GM10248 (cell line): ENCODE measurements around the gene MFSD6.

ENCODE experiments used
- CTCF ChIA-PET: fragments of 300-600 bp; sonication (Branson Sonifier 250); formaldehyde crosslinking; extraction: SDS; loops from one replicate; lab custom pipeline; 2021; ENCODE audit warnings: antibody characterized with exemption; lab: Yijun Ruan, JAX
- POLR2A ChIA-PET: fragments of 350-650 bp; sonication (Branson Sonifier 250); formaldehyde crosslinking; extraction: SDS; loops from one replicate; lab custom pipeline; 2020; ENCODE audit warnings: antibody characterized with exemption; lab: Yijun Ruan, JAX
- DNase-seq: peaks from one replicate; pipeline ENCODE4 v3.0.0; 2012; ENCODE audit errors: extremely low spot score
- TF ChIP-seq, protein P1 (sequence below): IDR thresholded peaks from 2 replicates; pipeline ENCODE4 v1.5.1; 2012; ENCODE audit warnings: mild to moderate bottlenecking, low read depth; ENCODE audit errors: extremely low read depth, missing control alignments, control extremely low read depth

MFSD6 gene

DNA sequence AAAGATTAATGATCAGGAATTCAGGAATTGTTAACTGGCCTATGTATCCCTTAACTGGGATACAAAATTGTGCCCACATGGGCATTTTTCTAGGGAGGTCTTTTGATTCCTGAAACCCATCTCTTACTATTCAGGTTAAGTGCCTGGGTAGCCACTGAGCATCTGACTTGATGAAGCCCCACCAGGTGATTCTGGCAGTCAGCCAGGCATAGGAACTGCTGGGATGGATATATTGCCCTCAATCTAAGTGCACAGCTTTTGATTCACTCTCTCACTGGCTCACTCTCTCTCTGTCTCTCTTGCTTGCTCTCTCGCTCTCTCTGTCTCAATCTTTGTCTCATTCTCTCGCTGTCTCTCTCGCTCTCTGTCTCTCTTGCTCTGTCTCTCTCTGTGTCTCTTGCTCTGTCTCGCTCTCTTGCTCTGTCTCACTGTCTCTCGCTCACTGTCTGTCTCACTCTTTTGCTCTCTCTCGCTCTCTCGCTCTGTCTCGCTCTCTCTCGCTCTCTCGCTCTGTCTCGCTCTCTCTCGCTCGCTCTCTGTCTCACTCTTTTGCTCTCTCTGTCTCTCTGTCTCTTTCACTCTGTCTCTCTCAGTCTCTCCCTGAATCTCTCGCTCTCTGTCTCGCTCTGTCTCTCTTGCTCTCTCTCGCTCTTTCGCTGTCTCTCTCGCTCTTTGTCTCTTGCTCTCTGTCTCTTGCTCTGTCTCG, 42.5 kb upstream of the MFSD6 start:
- DNase-seq = no peak
- TF ChIP-seq, protein P1, sequence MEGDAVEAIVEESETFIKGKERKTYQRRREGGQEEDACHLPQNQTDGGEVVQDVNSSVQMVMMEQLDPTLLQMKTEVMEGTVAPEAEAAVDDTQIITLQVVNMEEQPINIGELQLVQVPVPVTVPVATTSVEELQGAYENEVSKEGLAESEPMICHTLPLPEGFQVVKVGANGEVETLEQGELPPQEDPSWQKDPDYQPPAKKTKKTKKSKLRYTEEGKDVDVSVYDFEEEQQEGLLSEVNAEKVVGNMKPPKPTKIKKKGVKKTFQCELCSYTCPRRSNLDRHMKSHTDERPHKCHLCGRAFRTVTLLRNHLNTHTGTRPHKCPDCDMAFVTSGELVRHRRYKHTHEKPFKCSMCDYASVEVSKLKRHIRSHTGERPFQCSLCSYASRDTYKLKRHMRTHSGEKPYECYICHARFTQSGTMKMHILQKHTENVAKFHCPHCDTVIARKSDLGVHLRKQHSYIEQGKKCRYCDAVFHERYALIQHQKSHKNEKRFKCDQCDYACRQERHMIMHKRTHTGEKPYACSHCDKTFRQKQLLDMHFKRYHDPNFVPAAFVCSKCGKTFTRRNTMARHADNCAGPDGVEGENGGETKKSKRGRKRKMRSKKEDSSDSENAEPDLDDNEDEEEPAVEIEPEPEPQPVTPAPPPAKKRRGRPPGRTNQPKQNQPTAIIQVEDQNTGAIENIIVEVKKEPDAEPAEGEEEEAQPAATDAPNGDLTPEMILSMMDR = no peak
- ChIA-PET POLR2A (no interaction called here), CTCF (interaction anchor here (1.3 to 5.1 kb wide), 3 partner anchors 11 to 275 kb away, joined by 4 to 25 read pairs (median 6); no protein-coding TSS in a partner anchor)

DNA sequence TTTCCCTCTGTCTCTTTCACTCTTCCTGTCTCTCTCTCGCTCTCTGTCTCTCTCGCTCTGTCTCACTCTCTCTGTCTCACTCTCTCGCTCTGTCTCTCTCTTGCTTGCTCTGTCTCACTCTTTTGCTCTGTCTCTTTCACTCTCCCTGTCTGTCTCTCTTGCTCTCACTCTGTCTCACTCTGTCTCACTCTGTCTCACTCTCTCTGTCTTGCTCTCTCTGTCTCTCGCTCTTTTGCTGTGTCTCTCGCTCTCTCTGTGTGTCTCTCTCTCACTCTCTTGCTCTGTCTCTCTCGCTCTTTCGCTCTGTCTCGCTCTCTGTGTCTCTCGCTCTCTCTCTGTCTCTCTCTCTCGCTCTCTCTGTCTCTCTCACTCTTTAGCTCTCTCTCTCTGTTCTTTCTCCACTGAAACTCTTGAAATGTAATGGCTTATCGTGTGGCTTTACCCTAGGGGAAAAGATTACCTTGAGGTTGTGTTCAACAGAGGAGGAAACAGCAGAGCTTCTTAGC, 41.9 kb upstream of the MFSD6 start:
- ChIA-PET POLR2A (no interaction called here), CTCF (interaction anchor here (1.2 to 5.1 kb wide), 4 partner anchors 12 to 277 kb away, joined by 3 to 25 read pairs (median 6); no protein-coding TSS in a partner anchor)
- DNase-seq = no peak
- TF ChIP-seq, protein P1 = no peak

DNA sequence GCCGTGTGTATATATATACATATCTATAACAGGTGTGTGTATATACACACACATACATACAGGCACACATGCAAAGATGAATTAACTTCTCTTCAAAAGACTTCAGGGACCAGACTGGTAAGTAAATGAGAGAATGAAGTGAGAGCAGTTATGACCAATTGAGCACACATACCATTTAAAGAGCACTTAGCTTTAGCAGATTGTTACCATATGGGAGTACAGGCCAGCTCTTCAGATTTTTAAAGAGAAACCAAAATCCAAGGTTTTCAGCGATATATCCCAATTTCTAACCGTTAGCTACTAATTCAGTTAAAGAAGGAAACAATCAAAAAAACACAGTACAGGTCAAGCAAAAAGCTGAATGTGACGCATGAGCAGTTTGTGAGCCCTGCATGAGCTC, 41.1 kb upstream of the MFSD6 start:
- DNase-seq = no peak
- ChIA-PET POLR2A (no interaction called here), CTCF (interaction anchor here (1.2 to 5.1 kb wide), 5 partner anchors 13 to 278 kb away, joined by 3 to 25 read pairs (median 7); no protein-coding TSS in a partner anchor)
- TF ChIP-seq, protein P1 = no peak

DNA sequence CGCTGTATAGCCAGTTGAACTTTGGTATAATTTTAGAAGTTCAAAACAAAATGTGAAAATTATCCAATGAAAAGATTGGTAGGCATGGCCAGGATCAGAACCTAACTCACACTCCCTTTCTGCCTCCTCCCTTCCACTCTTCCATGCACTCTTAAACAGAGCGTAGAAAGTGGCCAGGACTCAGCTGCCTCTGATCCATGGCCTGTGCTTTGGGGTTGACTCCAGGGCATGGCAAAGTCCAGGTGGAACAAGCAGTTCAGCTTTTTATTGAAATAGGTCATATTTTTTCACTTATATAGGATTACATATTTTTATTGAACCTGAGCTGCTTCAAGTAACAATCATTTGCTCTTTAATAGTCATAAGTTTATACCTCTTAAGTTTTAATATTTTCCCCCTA, 38.5 kb upstream of the MFSD6 start:
- TF ChIP-seq, protein P1 = no peak
- ChIA-PET POLR2A (no interaction called here), CTCF (interaction anchor here (1.2 to 5.1 kb wide), 7 partner anchors 8 to 708 kb away, joined by 3 to 25 read pairs (median 5); partner anchors contain the start of gene ASNSD1)
- DNase-seq = no peak

DNA sequence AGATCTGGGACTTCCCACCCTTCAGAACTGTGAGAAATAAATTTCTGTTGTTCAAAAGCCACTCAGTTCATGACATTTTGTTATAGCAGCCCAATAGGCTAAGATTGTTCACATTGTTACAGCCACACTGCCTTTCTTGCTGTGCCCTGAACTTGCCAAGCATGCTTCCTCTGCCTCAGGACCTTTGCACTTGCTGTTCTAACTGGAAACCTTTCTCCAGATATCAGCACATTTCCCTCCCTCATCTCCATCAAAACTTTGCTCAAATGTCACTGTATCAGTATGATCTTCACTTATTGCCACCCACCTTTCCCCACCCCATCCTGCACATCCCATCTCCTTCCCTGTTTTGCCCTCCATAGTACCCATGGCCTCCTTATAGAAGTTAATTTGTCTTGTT, 32.1 kb upstream of the MFSD6 start:
- CTCF ChIA-PET = interaction anchor here (1.0 kb wide), 1 partner anchor 24 kb away, joined by 3 read pairs; no protein-coding TSS in a partner anchor

DNA sequence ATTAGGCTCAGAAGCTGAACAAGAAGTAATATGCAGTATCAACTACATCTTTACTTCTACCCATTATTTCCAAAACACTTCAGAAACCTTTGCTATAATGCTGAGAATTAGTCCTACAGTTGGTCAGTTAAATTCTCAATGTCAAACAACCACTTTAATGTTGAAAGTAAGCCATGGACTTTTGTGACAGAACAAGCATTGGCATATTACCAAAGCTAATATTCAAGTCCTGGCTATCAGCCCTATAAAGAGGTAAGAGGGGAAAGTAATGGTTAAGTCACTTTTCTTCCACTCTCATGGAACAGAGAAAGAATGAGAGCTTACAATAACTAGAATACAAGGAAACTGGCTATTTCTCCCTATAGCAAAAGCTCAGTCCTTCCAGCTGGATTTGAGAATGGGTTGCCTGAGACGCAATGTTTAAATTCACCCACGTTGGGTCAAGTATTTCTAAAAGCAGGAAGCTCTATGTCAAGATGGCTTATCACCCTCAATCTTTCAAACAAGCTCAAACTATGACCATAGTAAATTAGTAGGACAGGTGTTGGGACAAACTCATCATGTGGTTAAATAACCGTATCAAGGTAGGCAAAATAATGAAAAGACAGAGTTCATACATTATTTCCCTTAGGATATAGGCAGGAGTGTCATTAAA, 31.4 kb upstream of the MFSD6 start:
- POLR2A ChIA-PET = no interaction called here
- no peak for DNase-seq
- TF ChIP-seq, protein P1 = no peak
- CTCF ChIA-PET = interaction anchor here (0.9 to 1.3 kb wide), 6 partner anchors 12 to 302 kb away, joined by 3 to 6 read pairs (median 3); no protein-coding TSS in a partner anchor

More for the DNA sequence above, 32.1 kb upstream of the MFSD6 start:
- TF ChIP-seq, protein P1 = no peak
- no peak for DNase-seq
- POLR2A ChIA-PET = no interaction called here
